ENCODE data around the gene FAM83E.

Gene FAM83E

GRCh38 chr19:48631225-48631624, 16.3 kb upstream of the FAM83E start:
- H3K4me3 ChIP-seq (ENCODE audit: low read length), result no peak overlapping the region
- DNase-seq (ENCODE audit: low read depth), result no peak
- TF ChIP-seq CTCF (IDR thresholded peaks at IDR 0.05; ENCODE audit: insufficient read depth, low read depth, low read length, missing control alignments), result no peak

- no peak overlapping the region for H3K4me3 ChIP-seq (ENCODE audit: low read length)
- TF ChIP-seq CTCF (IDR thresholded peaks at IDR 0.05; ENCODE audit: insufficient read depth, low read depth, low read length, missing control alignments), result peak; percentile 1
- DNase-seq (ENCODE audit: low read depth), result peak; percentile 37
Observed at GRCh38 chr19:48630296-48631063, 15.6 kb upstream of the FAM83E start.

GRCh38 chr19:48629599-48630295, 14.9 kb upstream of the FAM83E start:
- no peak overlapping the region for H3K4me3 ChIP-seq (ENCODE audit: low read length)
- peak; percentile 59 for DNase-seq (ENCODE audit: low read depth)
- no peak for TF ChIP-seq CTCF (IDR thresholded peaks at IDR 0.05; ENCODE audit: insufficient read depth, low read depth, low read length, missing control alignments)

DNA sequence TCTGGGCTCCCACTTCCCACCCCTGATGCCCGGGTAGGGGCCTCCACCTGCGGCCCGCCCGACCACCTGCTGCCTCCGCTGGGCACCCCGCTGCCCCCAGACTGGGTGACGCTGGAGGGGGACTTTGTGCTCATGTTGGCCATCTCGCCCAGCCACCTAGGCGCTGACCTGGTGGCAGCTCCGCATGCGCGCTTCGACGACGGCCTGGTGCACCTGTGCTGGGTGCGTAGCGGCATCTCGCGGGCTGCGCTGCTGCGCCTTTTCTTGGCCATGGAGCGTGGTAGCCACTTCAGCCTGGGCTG, 14.4 kb upstream of the FAM83E start:
- no peak overlapping the region for H3K4me3 ChIP-seq (ENCODE audit: low read length)
- no peak for DNase-seq (ENCODE audit: low read depth)
- TF ChIP-seq CTCF (IDR thresholded peaks at IDR 0.05; ENCODE audit: insufficient read depth, low read depth, low read length, missing control alignments), result no peak

DNA sequence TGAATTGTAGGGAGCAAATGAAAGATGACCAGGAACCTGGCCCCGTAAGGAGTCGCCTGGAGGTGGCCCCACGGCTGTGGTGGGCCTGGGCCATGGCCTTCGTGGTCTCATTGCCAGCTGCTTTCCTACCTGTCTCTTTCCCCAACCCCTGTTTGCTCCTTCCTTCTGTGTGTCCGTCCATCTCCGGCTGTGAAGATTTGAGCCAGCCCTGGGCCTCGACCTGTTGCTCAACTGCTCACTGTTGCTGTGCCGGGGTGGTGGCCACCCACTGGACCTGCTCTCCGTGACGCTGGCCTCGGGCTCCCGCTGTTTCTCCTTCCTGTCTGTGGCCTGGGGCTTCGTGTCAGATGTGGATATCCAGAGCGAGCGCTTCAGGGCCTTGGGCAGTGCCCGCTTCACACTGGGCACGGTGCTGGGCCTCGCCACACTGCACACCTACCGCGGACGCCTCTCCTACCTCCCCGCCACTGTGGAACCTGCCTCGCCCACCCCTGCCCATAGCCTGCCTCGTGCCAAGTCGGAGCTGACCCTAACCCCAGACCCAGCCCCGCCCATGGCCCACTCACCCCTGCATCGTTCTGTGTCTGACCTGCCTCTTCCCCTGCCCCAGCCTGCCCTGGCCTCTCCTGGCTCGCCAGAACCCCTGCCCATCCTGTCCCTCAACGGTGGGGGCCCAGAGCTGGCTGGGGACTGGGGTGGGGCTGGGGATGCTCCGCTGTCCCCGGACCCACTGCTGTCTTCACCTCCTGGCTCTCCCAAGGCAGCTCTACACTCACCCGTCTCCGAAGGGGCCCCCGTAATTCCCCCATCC, 13.8 kb upstream of the FAM83E start:
- no peak for TF ChIP-seq CTCF (IDR thresholded peaks at IDR 0.05; ENCODE audit: insufficient read depth, low read depth, low read length, missing control alignments)
- no peak for DNase-seq (ENCODE audit: low read depth)
- no peak overlapping the region for H3K4me3 ChIP-seq (ENCODE audit: low read length)

GRCh38 chr19:48627865-48628314, 13.0 kb upstream of the FAM83E start:
- no peak for TF ChIP-seq CTCF (IDR thresholded peaks at IDR 0.05; ENCODE audit: insufficient read depth, low read depth, low read length, missing control alignments)
- H3K4me3 ChIP-seq (ENCODE audit: low read length), result no peak overlapping the region
- DNase-seq (ENCODE audit: low read depth), result no peak
